ENCODE data around the gene ZNF778.
"Not testable (repeated sequence)": the region's sequence is repeated elsewhere in the genome, so short reads cannot be mapped to it uniquely, and the experiment has no call there.

ZNF778 gene

DNA sequence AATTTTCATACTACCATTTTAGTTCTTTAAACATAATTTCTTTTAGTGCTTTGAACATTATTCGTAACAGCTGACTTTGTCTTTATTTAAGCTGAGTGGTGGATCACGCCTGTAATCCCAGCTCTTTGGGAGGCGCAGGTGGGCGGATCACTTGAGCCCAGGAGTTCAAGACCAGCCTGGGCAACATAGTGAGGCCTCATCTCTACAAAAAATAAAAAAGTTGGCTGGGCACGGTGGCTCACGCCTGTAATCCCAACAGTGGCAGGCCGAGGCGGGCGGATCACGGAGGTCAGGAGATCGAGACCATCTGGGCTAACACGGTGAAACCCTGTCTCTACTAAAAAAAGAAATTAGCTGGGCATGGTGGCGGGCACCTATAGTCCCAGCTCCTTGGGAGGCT is 42.4 kb downstream of the ZNF778 start:
- not testable (repeated sequence) for DNase-seq

DNA sequence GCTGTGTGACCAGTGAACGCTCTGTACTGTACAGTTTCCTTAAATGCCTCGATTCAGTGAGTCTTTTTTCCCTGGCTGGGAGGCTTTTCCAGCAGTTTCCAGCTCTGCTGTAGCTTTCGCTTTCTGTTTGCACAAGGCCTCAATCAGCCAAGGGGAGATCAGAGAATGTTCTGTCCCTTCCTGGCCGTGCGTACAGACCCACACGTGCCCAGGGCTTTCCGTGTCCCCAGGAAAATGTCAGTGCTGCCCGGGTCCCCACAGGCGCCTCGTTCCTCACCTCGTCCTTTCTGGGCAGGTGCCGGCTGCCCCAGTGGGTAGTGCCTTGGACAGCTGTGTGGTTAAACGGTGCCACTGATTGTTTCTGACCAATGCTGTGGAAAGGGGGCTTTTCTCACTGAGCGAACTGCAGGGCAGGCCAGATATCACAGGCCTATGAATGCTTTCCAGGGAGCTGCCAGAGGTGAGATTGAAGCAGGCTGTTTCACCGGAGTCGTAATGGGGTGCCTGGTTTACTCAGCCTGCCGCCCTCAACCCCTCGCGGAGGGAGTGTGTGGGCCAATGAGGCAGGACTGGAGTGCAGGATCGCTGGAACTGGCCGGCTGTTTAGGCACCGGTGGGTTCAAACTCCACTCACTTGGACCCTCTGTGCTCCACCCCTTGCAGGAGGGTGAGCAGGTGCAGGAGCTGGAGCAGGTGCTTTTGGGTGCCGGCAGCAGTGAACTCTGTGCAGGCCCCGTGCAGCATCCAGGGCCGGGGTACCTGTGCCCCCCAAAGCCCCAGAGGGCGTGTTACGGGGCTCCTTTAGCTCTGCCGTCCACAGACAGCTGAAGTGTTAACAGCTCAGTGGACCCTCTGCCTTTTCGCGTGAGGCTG is 44.4 kb downstream of the ZNF778 start:
- no peak for DNase-seq

DNA sequence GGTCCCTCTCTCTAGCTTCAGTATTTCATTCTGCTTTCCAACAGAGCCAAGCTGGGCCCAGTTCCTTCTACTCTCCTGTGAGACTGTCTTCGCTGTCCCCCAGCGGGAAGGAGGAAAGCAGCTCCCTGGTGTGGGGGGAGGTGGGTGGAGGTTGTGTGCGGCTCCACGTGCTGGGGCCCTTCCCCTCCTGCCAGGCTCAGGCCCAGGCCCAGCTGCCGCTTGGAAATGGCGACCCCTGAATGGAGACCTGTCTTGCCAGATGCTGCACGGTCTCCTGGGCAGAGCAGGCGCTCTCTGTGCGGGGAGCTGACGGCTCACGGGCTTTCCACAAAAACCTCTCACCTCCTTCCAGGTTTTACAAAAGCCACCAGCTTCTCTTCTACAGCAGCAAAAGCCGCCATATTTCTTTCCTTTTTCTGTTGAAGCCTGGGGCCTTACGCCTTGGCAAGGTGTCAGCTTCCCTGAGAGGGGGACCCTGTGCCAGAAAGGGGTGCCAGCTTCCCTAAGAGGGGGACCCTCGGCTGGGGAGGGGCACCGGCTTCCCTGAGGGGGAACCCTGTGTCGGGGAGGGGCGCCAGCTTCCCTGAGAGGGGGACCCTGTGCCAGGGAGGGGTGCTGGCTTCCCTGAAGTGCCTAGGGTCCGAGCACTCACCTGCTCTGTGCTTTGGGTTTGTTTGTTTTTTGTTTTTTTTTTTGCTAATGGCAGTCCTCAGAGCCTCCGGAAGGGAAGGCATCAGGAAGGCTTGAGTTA is 47.5 kb downstream of the ZNF778 start:
- no peak for DNase-seq

DNA sequence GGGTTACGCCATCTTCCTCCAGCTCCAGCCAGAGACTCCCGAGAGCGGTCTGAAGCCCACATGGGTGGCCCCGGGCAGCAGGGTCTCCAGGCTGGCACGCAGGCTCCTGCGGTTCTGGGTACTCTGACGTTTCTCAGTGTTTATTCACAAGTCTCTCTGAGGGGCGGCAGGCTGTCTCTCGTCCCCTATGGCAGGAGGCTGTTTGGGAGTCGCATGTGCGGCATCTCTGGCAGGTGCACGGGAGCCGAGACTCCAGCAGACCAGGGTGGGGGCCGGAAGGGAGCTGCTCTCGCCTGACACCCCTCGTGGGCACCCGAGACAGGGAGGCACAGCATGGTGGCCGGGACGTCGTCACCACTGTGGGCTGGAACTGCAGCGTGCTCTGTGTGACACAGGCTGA is 48.1 kb downstream of the ZNF778 start:
- DNase-seq, result no peak

DNA sequence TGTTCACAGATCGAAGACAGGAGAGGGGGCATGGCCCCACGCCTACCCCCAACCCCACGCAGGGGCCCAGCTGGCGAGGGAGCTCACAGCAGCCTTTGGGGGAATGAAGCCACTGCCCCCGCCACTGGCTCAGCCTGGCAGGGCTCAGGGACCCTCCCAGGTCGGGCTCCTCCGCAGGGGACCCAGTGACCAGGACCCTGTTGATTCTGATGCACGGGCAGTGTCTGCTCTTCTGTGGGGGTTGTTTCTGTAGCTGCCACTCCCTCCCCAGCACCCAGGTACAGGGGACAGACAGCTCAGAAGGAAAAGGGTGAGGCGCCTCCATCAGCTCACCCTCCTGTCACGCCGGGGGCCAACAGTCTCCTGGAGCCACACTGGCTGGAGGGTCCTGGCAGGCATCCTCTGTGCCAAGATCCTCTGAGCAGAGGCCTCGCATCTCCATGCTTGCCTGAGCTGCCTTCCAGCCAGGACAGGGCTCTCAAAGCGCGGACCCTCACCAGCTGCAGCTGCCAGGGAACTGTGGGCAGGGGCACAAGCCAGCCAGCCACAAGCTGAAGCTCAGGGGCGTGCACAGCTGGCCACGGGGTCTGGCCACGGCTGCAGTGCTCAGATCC is 49.1 kb downstream of the ZNF778 start:
- DNase-seq, result no peak

DNA sequence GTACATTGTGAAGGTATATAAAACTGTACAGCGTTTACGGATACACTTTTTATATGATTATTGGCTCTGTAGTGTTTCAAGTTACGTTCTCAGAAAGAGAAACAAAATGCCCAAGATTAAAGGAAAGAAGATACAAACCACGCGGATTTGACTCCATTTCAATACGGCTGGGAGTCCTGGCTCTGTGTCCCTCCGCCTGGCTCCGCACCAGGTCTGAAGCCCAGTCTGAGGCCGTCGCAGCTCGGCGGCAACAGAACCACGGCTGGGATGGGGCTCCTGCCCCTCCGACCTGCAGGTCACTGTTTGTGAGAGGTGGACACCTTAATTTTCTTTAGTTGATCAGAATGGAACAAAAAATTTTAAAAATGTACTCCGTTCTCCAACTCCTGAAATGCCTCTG is 50.2 kb downstream of the ZNF778 start:
- not testable (repeated sequence) for DNase-seq

DNA sequence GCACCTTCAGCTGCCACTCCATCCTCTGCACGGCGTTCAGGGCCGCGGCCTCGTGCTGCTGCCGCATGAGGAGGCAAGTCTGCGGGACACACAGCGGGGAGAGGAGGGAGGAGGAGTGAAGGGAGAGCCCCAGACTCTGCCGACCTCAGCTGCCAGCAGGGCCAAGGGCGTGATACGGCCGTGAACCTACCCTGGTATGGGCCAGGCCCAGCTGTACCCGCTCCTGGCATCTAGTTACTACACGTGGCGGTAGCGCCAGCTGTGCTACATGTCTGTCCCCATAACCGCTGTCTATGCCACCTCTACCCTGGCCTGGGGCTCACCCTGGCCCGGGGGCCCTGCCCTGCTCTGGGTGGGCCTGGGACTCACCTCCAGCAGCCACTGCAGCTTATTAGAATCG is 51.1 kb downstream of the ZNF778 start:
- DNase-seq, result no peak

DNA sequence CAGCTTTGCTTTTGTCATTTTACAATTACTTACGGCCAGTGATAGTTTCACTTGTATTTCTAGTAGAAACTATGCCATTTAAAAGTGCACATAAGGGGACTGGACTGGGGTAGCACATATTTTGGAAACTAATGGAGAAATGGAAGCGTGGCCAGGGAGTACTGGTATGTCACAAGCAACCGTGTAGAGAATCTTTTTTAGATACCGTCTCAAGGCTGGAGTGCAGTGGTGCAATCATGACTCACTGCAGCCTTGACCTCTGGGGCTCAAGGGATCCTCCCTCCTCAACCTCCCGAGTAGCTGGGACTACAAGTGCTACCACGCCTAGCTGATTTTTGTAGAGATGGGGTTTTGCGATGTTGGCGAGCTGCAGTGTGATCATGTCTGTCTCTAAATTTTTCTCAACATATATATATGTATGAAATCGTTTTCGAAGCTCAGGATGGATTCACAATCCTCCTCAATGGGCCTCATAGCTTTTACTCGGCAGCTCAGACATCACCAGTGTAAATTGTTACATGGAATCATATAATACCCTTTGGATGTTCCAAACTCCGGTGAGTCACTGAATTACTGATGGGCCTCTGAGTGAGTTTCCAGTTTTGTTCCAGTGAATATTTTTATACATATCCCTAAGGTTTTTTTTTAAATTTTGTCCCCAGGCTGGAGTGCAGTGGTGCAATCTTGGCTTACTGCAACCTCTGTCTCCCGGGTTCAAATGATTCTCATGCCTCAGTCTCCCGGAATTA is 51.7 kb downstream of the ZNF778 start:
- no peak for DNase-seq

DNA sequence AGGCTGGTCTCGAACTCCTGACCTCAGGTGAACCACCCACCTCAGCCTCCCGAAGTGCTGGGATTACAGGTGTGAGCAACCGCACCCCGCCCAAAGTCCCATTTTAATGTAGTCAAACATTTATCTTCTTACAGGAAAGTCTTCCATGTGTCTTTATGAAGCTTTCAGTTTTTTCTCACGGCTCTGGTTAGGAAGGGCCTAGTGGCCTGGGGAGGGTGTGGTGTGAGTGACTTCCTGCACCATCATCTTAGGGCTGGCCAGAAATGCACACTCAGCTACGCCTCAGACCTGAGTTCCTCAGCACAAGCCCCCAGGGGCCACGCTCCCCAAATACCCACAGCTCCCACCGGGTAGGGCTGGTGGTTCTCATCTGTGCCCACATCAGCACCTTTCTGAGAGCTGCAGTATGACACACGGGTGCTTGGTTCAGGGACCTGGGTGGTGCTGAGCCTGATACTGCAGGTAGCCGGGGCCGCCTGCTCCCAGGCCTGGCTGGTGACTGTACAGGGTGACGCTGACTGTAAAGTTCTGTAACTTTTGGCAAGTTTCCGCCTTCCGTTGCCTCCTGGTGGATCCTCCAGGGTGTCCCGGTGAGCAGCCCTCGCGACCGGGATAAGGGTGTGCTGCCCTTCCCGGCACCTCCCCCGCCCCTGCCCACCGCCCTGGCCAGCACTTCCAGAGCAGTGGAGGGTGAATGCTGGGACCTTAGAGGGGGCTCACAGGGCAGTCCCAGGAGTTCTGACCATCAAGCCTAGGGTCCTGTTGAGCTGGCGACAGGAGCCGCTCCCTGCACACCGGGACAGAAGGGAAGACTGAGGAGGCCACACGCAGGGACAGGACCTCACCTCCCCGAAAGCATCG is 52.5 kb downstream of the ZNF778 start:
- DNase-seq, result no peak

DNA sequence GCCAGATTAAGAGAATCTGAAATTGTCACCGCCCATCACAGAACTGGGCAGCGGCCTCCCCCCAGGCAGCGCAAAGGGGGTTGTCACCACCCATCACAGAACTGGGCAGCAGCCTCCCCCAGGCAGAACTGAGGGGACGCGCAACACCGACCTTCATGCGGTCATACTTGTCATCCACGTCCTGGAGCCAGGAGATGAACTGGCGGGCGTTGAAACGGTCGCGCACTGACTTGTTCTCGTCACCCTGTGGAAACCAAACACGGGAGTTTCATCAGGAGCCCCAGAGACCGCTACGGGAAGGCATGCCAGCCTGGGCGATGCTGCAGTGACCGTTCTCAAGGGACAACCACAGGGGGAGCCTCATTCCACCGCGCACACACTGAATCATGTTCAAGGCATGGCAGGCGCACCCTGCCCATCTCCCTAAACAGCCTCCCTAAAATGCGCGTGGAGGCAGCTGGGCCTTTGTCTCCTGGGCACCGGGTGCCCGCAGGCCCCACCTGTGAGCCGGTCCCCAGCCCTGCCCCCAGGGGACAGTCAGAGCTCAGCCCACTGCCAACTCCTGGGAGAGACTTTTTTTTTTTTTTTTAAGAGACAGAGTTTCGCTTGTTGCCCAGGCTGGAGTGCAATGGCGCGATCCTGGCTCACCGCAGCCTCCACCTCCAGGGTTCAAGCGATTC is 53.3 kb downstream of the ZNF778 start:
- DNase-seq, result no peak

DNA sequence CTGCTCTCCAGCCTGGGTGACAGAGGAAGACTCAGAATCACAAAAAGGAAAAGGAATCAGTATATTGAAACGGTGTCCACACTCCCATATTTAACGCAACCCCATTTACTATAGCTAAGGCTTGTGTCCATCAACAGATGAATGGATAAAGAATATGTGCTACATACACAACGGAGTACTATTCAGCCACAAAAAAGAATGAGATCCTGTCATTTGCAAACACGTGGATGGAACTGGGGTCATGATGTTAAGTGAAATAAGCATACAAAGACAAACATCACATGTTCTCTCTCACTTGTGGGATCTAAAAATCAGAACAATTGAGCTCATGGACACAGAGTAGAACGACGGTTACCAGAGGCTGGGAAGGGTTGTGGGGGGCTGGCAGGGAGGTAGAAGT is 55.1 kb downstream of the ZNF778 start:
- DNase-seq, result no peak

DNA sequence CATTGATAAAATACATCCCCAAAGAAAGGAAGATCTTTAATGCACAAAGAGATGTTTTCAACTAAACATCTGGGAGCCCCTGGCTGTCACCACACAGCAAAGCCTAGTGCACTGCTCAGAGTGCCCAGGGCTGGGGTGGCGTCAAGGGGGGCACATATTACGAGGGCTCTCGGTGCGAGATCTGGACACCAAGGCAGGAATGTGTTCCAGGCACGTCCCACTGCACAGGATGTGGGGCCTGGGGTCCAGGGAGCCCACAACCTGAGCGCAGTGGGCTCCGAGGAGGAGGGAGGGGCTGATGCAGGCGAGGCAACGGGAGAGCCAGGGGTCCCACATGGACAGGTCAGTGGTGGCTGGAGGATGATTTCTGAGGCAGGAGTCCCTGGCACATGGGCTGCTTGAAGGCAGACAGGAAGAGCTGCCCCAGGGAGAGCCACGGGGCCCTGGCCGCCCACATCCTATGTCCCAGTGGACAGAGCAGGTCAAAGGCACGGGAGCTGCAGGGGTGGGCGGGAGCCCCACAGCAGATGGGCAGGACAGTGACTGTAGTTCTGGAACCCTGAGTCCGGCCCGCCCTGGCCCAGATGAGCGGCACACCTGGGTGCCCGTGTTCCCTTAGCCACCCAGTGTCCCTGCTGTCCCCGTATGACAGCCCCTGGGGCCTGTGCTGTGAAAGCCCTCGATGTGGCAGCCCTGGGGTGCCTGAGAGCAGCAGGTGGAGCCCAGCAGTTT is 56.4 kb downstream of the ZNF778 start:
- DNase-seq, result no peak

DNA sequence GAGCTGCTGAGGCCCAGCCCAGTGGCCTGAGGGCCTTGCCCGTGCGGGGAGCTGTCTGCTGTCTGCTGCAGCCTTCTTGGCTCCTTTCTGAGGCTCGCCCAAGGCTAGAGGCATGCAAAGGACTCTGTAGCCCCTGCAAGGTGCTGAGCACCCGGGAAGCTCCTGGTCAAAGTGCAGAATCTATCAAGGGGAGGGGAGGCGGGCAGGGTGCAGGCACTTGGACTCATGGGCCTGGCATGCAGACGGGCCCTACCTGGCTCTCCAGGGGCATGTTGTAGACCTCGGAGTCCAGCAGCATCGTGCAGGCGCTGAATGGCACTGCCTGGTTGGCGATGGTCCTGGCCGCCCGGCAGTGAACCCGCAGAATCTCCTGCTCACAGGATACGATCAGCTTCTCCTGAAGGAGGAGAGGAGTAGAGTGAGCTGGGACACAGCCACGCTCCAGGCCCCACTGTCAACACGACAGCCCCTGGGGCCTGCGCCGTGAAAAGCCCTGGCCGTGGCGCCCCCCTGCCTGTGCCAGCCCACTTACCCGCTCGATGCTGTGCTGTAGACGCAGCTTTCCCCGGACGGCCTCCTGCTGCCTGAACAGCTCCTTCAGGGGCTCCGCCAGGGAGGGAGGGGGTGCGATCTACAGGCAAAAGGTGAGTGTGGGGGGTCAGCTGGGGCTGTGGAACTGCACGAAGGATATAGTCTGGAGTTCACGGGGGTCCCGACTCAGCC is 57.2 kb downstream of the ZNF778 start:
- no peak for DNase-seq

DNA sequence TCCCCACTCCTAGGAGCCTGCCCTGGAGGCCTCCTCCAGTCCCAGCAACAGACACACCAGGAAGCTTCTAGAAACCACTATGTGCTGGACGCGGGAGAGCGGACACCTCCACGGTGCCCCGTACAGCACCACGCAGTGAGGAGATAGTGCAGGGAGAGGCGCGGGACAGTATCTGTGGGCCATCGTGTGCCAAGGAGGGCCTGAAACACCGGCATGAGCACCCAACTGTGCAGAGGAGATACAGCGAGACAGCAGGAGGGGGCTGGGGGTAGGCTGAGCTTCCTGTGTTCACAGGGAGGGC is 57.7 kb downstream of the ZNF778 start:
- no peak for DNase-seq

DNA sequence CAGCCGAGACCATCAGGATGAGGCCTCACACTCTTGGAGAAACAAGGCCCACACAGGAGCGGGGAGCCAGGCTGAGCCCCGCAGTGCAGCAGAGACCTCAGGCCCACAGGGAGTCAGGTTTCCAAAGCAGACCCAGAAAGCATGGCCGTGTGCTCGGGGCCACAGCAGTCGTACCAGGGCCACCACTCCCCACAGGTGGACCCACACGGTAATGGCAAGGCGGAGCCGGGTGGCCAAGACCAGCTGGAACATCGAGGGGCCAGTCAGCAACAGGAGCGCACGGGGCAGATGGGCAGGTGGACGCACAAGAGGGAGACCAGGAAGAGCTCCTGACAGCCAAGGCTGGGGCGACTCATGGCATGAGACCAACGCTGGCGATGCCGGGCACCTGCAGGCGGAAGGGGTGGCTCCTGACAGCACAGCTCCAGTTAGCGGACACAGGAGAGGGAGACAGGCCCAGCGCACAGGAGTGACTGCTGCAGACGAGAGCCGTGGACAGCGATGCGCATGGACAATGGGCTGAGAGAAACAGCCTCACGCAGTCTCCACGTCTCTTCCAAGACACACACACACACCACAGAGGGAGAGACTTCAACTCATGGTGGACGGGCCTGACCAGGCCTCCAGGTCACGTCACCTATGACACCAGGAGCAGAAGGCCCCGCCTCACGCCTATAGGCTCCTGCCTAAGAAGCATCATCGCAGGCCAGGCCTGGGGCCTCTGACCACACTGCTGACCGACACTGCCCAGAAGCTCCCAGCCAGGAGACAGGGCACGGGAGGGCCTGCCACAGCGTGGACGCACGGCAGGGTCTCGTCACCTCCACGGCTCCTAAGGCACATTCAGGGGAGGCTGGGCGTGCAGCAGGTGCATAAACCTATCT is 58.6 kb downstream of the ZNF778 start:
- no peak for DNase-seq

DNA sequence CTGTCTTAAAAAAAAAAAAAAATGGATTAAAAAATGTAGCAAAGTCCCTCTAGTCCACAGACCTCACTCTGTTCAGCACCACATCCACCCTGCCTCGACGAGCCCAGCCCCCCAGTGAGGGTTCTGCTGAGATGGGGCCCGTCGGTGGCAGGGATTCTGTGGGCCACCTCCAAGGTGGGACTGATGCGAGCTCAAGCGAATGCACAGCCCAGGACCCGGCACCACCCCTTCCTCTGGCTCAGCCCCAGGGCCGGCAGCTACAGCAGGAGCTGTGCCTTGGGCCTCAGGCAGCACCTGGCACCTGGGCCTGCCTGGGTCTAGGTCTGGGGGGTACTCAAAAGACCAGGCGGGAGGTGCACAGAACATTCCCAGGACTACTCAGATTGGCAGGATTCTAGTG is 59.5 kb downstream of the ZNF778 start:
- DNase-seq, result no peak

DNA sequence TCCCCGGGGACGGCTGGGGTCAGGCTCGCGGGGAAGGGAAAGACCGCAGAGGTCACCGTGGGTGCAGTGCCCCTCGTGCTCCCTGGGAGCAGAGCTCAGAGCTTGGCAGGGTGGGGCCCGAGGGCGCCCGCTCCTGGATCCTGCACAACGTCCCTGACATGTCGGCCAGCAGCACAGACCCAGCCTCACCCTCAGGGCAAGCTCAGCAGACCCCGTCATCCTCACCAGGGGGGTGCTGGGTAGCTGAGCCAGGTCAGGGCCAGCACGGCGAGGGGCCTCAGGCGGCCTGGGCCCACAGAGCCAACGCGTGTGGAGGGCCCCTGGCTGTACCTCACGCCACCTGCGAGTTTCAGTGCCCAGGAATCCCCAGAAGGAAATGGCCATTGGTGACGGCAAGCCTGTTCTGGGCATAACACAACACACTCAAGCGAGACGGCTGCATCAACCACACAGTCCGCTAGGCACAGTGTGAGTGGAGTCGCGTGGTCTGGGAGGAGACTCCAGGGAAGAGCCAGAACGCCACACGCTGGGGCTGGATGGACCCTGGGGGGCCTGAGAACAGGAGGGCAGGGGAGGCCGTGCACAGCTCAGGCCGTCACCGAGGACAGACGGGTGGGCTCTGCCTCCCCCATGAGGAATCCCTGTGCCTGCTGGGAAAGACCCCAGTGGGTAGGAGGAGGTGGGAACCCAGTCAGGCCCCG is 60.3 kb downstream of the ZNF778 start:
- no peak for DNase-seq

DNA sequence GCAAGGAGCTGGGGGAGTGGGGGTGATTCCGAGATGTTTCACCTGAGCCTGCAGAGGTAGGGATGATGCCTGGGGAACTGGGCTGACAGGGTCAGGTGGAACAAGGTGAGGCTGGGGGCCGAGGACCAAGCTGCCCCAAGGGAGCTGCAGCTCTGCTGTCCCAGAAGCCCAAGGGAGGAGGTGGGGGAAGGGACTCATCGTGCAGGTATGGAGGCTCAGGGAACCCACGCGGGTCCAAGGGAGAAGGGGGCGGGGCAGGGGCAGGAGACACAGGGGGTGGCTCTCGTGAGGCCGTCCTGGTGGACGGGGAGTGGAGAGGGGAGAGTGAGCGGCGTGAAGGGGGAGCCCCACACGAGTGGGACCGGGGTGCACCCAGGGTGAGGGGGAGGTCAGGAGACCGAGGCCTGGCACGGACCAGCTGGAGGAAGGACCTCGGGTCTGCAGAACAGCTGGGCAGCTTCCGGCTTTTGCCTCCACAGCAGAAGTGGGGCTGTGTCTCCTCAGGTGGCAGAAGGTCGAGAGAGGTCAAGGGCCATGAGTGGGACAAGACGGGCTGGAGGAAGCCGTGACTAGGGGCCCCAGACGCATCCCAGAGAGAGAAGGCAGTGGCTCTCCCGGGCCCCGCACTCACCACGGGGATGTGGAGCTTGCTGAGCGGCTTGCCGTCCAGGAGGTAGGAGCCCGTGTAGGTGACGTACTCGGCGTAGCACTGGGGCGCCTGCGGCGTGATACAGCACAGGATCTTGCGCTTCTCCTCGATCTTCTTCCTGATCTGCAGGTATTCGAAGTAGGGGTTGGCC is 61.1 kb downstream of the ZNF778 start:
- no peak for DNase-seq

All from NCI-H1436 (cell line).